Trophoblast cell (in vitro differentiated cells and primary cell): Measurements from ENCODE around the gene MPI.

Experiments
- DNase-seq, 2 donors: peaks; one replicate each; pipeline ENCODE4 v3.0.0-alpha.2; 2016
- H2AFZ ChIP-seq: 2 replicates; pipeline ENCODE4 v1.6.1; 2013; ENCODE audit warnings: low read length, moderate library complexity, mild to moderate bottlenecking; ENCODE audit not compliant: insufficient read depth, poor library complexity
- H2AK5ac ChIP-seq: 2 replicates; pipeline ENCODE4 v1.6.1; 2013; ENCODE audit warnings: mild to moderate bottlenecking, low read length
- H2BK120ac ChIP-seq: 2 replicates; pipeline ENCODE4 v1.6.1; 2013; ENCODE audit warnings: low read length, mild to moderate bottlenecking, moderate library complexity; ENCODE audit not compliant: insufficient read depth, poor library complexity
- H2BK12ac ChIP-seq: 2 replicates; pipeline ENCODE4 v1.6.1; 2013; ENCODE audit warnings: mild to moderate bottlenecking, low read length, moderate library complexity
- H2BK5ac ChIP-seq: 2 replicates; pipeline ENCODE4 v1.6.1; 2013; ENCODE audit warnings: low read length, low read depth, moderate library complexity, mild to moderate bottlenecking; ENCODE audit not compliant: poor library complexity
- H3K14ac ChIP-seq: 2 replicates; pipeline ENCODE4 v1.6.1; 2013; ENCODE audit warnings: mild to moderate bottlenecking, low read length
- H3K18ac ChIP-seq: 2 replicates; pipeline ENCODE4 v1.6.1; 2013; ENCODE audit warnings: mild to moderate bottlenecking, low read length
- H3K23ac ChIP-seq: 2 replicates; pipeline ENCODE4 v1.6.1; 2013; ENCODE audit warnings: low read length
- H3K27ac ChIP-seq: 2 replicates; pipeline ENCODE4 v1.5.1; 2013; ENCODE audit warnings: low read depth, mild to moderate bottlenecking, inconsistent platforms, low read length, moderate library complexity
- H3K27me3 ChIP-seq: 2 replicates; pipeline ENCODE4 v1.6.1; 2013; ENCODE audit warnings: inconsistent platforms, mild to moderate bottlenecking, low read length, moderate library complexity; ENCODE audit not compliant: insufficient read depth
- H3K36me3 ChIP-seq, 2 experiments: 1 replicate in 1 of 2; 2 replicates in 1 of 2; pipeline ENCODE4 v1.6.1; 2013; ENCODE audit warnings: low read length in 2 of 2, mild to moderate bottlenecking in 2 of 2, moderate library complexity in 1 of 2; ENCODE audit not compliant: insufficient read depth in 2 of 2, control insufficient read depth in 1 of 2
- H3K4ac ChIP-seq: 2 replicates; pipeline ENCODE4 v1.6.1; 2013; ENCODE audit warnings: low read depth, mild to moderate bottlenecking, low read length, moderate library complexity
- H3K4me1 ChIP-seq, 2 experiments: 1 replicate in 1 of 2; 2 replicates in 1 of 2; pipeline ENCODE4 v1.6.1; 2013; ENCODE audit warnings: low read length in 2 of 2, mild to moderate bottlenecking in 2 of 2, moderate library complexity in 1 of 2; ENCODE audit not compliant: insufficient read depth in 2 of 2, control insufficient read depth in 1 of 2
- H3K4me2 ChIP-seq: 2 replicates; pipeline ENCODE4 v1.6.1; 2013; ENCODE audit warnings: inconsistent platforms, mild to moderate bottlenecking, low read length, moderate library complexity
- H3K4me3 ChIP-seq: 2 replicates; pipeline ENCODE4 v1.5.1; 2013; ENCODE audit warnings: mild to moderate bottlenecking, low read depth, low read length, inconsistent platforms
- H3K79me1 ChIP-seq: one replicate; pipeline ENCODE4 v1.6.1; 2013; ENCODE audit warnings: low read length
- H3K79me2 ChIP-seq: 2 replicates; pipeline ENCODE4 v1.6.1; 2013; ENCODE audit warnings: low read length, mild to moderate bottlenecking; ENCODE audit not compliant: control insufficient read depth, insufficient read depth, poor library complexity
- H3K9ac ChIP-seq: 2 replicates; pipeline ENCODE4 v1.6.1; 2013; ENCODE audit warnings: mild to moderate bottlenecking, low read length
- H3K9me3 ChIP-seq: 2 replicates; pipeline ENCODE4 v1.6.1; 2013; ENCODE audit warnings: low read depth, mild to moderate bottlenecking, control low read depth, inconsistent platforms, low read length; ENCODE audit not compliant: insufficient read depth
- H4K12ac ChIP-seq: 2 replicates; pipeline ENCODE4 v1.6.1; 2013; ENCODE audit warnings: low read depth, mild to moderate bottlenecking, low read length, moderate library complexity
- H4K8ac ChIP-seq: 2 replicates; pipeline ENCODE4 v1.6.1; 2013; ENCODE audit warnings: low read depth, mild to moderate bottlenecking, low read length, moderate library complexity
- H4K91ac ChIP-seq: one replicate; pipeline ENCODE4 v1.6.1; 2013; ENCODE audit warnings: low read depth, mild to moderate bottlenecking, low read length, moderate library complexity
- WGBS: extraction: QIAGEN DNeasy Blood & Tissue Kit; methylation state at CpG from one replicate; pipeline ENCODE4 v1.1.7; 2013; ENCODE audit warnings: missing lambda C conversion rate; ENCODE audit not compliant: insufficient read length, insufficient coverage; ENCODE audit errors: extremely low coverage; 5-methylcytosine and 5-hydroxymethylcytosine counted together

The MPI gene

GRCh38 chr15:74872702-74873035, 17.2 kb upstream of the MPI start:
- Histone ChIP-seq H3K23ac (no peak overlapping the region), H2BK5ac (no peak overlapping the region), H3K27ac (no peak overlapping the region), H2BK12ac (no peak overlapping the region), H4K8ac (peak overlapping the region; percentile 41), H3K4me1 (peaks cover 18% of the 10 kb centered on the region in 2 experiments), H4K91ac (peak overlapping the region; percentile 25), H3K14ac (peak overlapping the region; percentile 49), H3K9me3 (peaks cover 2% of the 10 kb centered on the region), H4K12ac (peak overlapping the region; percentile 19), H3K4ac (peak overlapping the region; percentile 60), H3K79me1 (peaks cover 16% of the 10 kb centered on the region), H3K18ac (peak overlapping the region; percentile 25), H3K9ac (peak overlapping the region; percentile 8), H3K27me3 (no peaks in the 10 kb centered on the region), H2AK5ac (no peak overlapping the region), H2AFZ (no peak overlapping the region), H2BK120ac (no peak overlapping the region), H3K79me2 (peaks cover 7% of the 10 kb centered on the region), H3K36me3 (peaks cover 1 to 3% of the 10 kb centered on the region in 2 experiments), H3K4me3 (peak overlapping the region; percentile 83), H3K4me2 (peak overlapping the region; percentile 91)
- WGBS: no CpG with 5 or more reads among the region's 11 CpGs
- DNase-seq: no peak

GRCh38 chr15:74873036-74873755, 16.6 kb upstream of the MPI start, which contains the start of gene SCAMP2:
TSS of gene SCAMP2 (minus strand) at chr15:74873365. CDS start at chr15:74873255, 110 bp downstream.
- peaks cover 18% of the 10 kb centered on the region in 2 experiments for H3K4me1 ChIP-seq
- H4K91ac ChIP-seq: peak within 1 kb of the TSS; percentile 84
- peak; percentile 86 to 92 for DNase-seq
- H3K14ac ChIP-seq: peak within 1 kb of the TSS; percentile 90
- H4K12ac ChIP-seq: peak within 1 kb of the TSS; percentile 90
- H2AK5ac ChIP-seq: no peak within 1 kb of the TSS
- H3K27ac ChIP-seq: peak within 1 kb of the TSS; percentile 29
- H3K9ac ChIP-seq: peak within 1 kb of the TSS; percentile 45
- H3K4me3 ChIP-seq: peak within 1 kb of the TSS; percentile 83
- peaks cover 7% of the 10 kb centered on the region for H3K79me2 ChIP-seq
- H4K8ac ChIP-seq: peak within 1 kb of the TSS; percentile 92
- peak within 1 kb of the TSS; percentile 87 for H3K18ac ChIP-seq
- peak within 1 kb of the TSS; percentile 81 for H3K4ac ChIP-seq
- peaks cover 16% of the 10 kb centered on the region for H3K79me1 ChIP-seq
- H3K27me3 ChIP-seq: no peaks in the 10 kb centered on the region
- no peaks in the 10 kb centered on the region for H3K9me3 ChIP-seq
- H2AFZ ChIP-seq: peak within 1 kb of the TSS; percentile 92
- WGBS: no CpG with 5 or more reads among the region's 52 CpGs
- peak within 1 kb of the TSS; percentile 91 for H3K4me2 ChIP-seq
- no peak within 1 kb of the TSS for H2BK12ac ChIP-seq
- H2BK120ac ChIP-seq: peak within 1 kb of the TSS; percentile 89
- H3K23ac ChIP-seq: no peak within 1 kb of the TSS
- H3K36me3 ChIP-seq: peaks cover 0 to 3% of the 10 kb centered on the region in 2 experiments
- H2BK5ac ChIP-seq: peak within 1 kb of the TSS; percentile 78

- WGBS: no CpG with 5 or more reads among the region's 16 CpGs
- peak overlapping the region; percentile 55 for H4K91ac ChIP-seq
- peak overlapping the region; percentile 79 for H3K4me2 ChIP-seq
- H3K27me3 ChIP-seq: no peaks in the 10 kb centered on the region
- H3K4me1 ChIP-seq: peaks cover 18% of the 10 kb centered on the region in 2 experiments
- peaks cover 16% of the 10 kb centered on the region for H3K79me1 ChIP-seq
- peak overlapping the region; percentile 83 for H4K8ac ChIP-seq
- no peak overlapping the region for H2AK5ac ChIP-seq
- no peaks in the 10 kb centered on the region for H3K9me3 ChIP-seq
- H3K14ac ChIP-seq: peak overlapping the region; percentile 16
- no peak overlapping the region for H3K23ac ChIP-seq
- peak; percentile 28 to 49 for DNase-seq
- H2BK120ac ChIP-seq: no peak overlapping the region
- H4K12ac ChIP-seq: no peak overlapping the region
- H2BK12ac ChIP-seq: no peak overlapping the region
- H2BK5ac ChIP-seq: no peak overlapping the region
- no peak overlapping the region for H3K4ac ChIP-seq
- peaks cover 7% of the 10 kb centered on the region for H3K79me2 ChIP-seq
- peak overlapping the region; percentile 42 for H2AFZ ChIP-seq
- H3K9ac ChIP-seq: peak overlapping the region; percentile 1
- H3K18ac ChIP-seq: peak overlapping the region; percentile 3
- H3K36me3 ChIP-seq: peaks cover 0 to 3% of the 10 kb centered on the region in 2 experiments
- H3K4me3 ChIP-seq: peak overlapping the region; percentile 60
- no peak overlapping the region for H3K27ac ChIP-seq
Observed at GRCh38 chr15:74873756-74874424, 16.0 kb upstream of the MPI start.

GRCh38 chr15:74878273-74878672, 11.6 kb upstream of the MPI start:
- Histone ChIP-seq H3K9ac (no peak overlapping the region), H3K4me3 (no peak overlapping the region), H2AK5ac (no peak overlapping the region)

More at GRCh38 chr15:74878273-74878672, 11.6 kb upstream of the MPI start:
- H3K14ac ChIP-seq: no peak overlapping the region
- H3K79me1 ChIP-seq: peaks cover 4% of the 10 kb centered on the region
- H2BK120ac ChIP-seq: no peak overlapping the region
- DNase-seq: no peak
- no peak overlapping the region for H4K91ac ChIP-seq
- peaks cover 0 to 3% of the 10 kb centered on the region in 2 experiments for H3K4me1 ChIP-seq
- H3K27me3 ChIP-seq: no peaks in the 10 kb centered on the region
- no peak overlapping the region for H2BK5ac ChIP-seq
- H3K4ac ChIP-seq: no peak overlapping the region
- no peaks in the 10 kb centered on the region for H3K36me3 ChIP-seq
- no CpG with 5 or more reads among the region's 4 CpGs for WGBS
- no peak overlapping the region for H4K8ac ChIP-seq
- H3K23ac ChIP-seq: no peak overlapping the region
- H2AFZ ChIP-seq: no peak overlapping the region
- peaks cover 4% of the 10 kb centered on the region for H3K9me3 ChIP-seq
- H3K27ac ChIP-seq: no peak overlapping the region
- no peak overlapping the region for H4K12ac ChIP-seq
- no peak overlapping the region for H3K18ac ChIP-seq
- H2BK12ac ChIP-seq: no peak overlapping the region
- H3K79me2 ChIP-seq: no peaks in the 10 kb centered on the region
- no peak overlapping the region for H3K4me2 ChIP-seq
